M059J (cell line): Measurements from ENCODE around the gene CSGALNACT2. TPM values are rescaled to one million over a fixed set of nuclear protein-coding genes. Genes with fewer than 3 reads are reported as not detected.
"Not testable (repeated sequence)": the region's sequence is repeated elsewhere in the genome, so short reads cannot be mapped to it uniquely, and the experiment has no call there.

Experiments used
- DNase-seq: peaks from one replicate; pipeline ENCODE4 v3.0.0-alpha.2; 2012; ENCODE audit warnings: low read depth
- total RNA-seq: library from RNA; depleted of rRNA; stranded (reverse); fragments of >200 nt; shearing (Covaris generic); gene quantifications from 2 replicates; pipeline ENCODE4 v1.2.3, GENCODE V29; 2014; rRNA removed

CSGALNACT2 gene
- total RNA-seq, result 2.0 and 4.5 TPM in 2 replicates

- DNase-seq, result peak; percentile 87
These were observed at the start of gene CSGALNACT2 for GRCh38 chr10:43138021-43138756. TSS of gene CSGALNACT2 (plus strand) at chr10:43138445. CDS start at chr10:43155150, 16,705 bp downstream.

DNA sequence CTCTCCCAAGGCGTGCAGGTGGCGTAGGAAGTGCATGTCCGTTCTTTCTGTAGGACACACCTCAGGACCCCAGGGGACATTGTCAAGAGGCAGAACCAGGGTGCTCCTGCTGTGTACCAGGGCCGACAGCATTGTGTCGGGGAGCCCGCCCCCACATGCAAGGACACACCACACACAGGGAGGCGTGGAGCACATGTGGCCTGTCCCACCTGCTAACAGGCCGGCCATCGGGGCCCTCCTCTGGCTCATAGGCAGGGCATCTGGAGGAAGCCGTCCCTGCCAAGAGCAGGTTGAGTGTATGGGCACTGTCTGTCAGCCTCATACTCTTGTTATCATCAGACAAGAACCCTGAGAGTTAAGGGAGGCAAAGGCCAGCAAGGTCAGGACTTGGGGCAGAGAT lies 48.7 kb upstream of the CSGALNACT2 start:
- no peak for DNase-seq

- no peak for DNase-seq
These were observed 48.1 kb upstream of the CSGALNACT2 start for GRCh38 chr10:43090188-43090587.

- no peak for DNase-seq
These were observed 47.6 kb upstream of the CSGALNACT2 start for GRCh38 chr10:43090664-43091063.

GRCh38 chr10:43091846-43092245 lies 46.4 kb upstream of the CSGALNACT2 start:
- no peak for DNase-seq

DNA sequence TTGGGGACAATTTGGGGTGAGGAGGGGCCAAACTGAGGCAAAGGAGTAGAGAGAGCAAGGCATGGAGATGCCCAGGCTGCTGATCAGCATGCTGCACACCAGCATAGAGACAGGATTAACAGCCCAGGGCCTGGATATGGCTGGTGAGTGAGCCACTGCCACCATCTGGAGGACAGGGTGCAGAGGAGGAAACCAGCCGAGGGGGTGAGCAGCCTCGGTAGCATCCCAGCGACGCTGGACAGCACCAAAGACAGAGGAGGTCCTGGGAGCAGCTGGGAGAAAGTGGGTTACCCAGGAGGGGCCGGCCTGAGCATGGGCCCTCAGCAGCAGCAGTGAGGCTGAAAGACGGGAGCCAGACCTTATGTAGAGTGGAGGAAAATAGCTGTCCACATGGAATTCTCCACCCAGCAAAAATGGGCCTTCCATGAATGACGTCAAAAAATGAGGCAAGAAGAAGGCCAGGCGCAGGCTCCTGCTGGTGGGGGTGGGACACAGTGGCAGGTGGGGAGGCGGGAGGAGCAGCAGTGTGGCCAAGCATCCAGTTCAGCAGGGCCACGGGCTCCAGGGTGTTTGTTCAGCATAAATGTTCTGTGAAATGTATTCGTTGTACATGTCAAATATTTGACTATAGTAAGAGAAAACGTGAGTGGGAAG lies 44.7 kb upstream of the CSGALNACT2 start:
- peak; percentile 12 for DNase-seq

GRCh38 chr10:43094085-43094484 lies 44.2 kb upstream of the CSGALNACT2 start:
- DNase-seq, result no peak

DNA sequence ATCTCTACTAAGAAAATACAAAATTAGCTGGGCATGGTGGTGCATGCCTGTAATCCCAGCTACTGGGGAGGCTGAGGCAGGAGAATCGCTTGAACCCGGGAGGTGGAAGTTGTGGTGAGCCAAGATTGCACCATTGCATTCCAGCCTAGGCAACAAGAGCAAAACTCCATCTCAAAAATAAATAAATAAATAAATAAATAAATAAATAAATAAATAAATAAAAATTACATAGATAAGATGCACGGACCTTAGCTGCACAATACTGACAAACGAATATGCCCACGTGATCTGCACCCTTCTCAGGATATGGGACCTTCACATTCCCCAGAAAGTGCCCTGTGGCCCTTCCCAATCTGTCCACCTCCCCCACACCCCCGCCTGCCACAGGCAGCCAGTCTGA lies 38.9 kb upstream of the CSGALNACT2 start:
- not testable (repeated sequence) for DNase-seq

DNA sequence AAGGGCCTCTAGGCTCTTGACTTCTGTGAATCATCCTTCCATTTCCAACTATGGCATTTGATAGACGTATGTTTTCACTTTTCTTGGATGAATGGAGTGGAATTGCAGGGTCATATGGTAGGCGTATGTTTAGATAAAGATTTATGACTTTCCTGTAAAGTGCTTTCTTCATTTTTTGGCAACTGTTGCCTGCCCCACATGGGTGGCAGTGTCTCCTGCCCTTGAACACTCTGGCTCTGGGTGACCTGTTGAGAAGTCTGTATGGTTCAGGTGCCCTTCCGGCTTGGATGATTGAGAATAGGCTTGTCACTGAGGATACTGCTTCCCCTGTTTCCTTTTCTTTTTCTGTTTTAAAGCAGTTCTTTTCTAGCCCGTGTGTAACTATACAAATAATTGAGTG lies 38.3 kb upstream of the CSGALNACT2 start:
- no peak for DNase-seq

- DNase-seq, result no peak
These were observed 37.9 kb upstream of the CSGALNACT2 start for GRCh38 chr10:43100366-43100765.

DNA sequence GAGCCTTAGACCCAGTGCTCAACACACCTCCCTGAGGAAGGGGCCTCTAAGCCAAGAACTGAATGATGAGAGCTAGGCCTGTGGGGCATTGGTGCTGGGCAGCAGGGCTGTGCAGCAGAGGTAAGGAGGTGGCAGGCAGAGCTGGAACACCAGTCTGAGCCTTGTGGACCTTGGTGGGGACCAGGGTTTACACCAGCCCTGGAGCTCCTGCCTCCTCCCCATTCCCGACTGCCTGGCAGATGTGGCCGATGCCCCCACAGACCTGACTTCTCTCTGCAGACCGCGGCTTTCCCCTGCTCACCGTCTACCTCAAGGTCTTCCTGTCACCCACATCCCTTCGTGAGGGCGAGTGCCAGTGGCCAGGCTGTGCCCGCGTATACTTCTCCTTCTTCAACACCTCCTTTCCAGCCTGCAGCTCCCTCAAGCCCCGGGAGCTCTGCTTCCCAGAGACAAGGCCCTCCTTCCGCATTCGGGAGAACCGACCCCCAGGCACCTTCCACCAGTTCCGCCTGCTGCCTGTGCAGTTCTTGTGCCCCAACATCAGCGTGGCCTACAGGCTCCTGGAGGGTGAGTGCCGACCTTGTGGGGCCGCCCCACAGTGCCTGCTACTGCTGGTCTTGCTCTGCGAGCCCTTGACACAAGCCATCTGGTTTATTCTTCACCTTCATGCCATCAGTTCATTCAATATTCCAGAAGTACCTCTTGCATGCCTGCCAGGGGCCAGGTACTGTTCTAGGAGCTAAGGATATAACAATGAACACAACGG lies 36.0 kb upstream of the CSGALNACT2 start:
- DNase-seq, result no peak

DNA sequence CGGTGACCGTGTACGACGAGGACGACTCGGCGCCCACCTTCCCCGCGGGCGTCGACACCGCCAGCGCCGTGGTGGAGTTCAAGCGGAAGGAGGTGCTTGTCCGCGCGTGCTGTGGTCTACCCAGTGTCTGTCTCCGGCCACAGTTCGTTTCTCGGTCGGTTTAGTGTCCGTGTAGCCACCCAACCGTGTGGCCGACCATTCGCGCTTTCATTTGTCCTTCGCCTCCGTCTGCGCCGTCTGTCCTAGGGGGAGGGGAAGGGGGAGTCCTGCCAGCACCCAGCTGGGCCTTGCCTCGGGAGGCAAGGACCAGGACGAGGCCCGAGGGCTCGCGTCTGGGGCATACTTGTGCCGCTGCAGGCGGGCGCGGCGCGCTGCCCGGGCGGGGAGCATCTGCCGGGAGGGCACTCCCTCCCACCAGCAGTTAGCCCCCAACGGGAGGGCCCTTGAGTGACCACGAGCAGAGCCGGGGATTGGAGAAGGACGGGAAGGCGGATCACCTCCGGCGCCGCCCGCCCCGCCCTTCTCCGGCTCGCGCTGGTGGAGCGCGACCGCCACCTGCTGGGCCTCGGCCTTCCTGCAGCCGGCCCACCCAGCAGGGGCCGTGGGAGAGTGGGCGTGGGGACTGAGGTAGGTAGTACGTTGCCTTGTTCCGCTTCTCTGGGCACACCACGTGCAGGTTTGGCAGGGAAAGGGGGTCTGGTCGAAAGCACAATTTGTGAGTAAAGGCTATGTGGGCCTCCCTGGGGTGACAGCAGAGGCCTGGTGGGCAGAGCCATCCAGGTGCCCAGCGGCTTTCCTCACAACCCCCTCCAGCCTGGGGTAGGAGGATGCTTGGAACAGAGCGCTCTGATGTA lies 32.9 kb upstream of the CSGALNACT2 start:
- peak; percentile 53 for DNase-seq

DNA sequence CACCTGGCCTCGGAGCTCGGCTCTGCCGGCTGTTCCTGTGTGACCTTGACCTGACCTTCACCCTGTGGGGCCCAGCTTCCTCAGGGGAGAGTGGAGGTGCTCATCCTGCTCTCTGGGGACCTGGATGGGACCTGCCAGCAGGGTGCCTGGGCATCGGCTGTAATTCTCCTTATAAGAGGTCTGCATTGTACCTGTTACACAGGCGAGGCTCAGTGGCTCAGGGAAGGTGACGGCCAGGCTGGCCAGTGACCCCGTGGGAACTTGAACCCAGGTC lies 32.4 kb upstream of the CSGALNACT2 start:
- no peak for DNase-seq

DNA sequence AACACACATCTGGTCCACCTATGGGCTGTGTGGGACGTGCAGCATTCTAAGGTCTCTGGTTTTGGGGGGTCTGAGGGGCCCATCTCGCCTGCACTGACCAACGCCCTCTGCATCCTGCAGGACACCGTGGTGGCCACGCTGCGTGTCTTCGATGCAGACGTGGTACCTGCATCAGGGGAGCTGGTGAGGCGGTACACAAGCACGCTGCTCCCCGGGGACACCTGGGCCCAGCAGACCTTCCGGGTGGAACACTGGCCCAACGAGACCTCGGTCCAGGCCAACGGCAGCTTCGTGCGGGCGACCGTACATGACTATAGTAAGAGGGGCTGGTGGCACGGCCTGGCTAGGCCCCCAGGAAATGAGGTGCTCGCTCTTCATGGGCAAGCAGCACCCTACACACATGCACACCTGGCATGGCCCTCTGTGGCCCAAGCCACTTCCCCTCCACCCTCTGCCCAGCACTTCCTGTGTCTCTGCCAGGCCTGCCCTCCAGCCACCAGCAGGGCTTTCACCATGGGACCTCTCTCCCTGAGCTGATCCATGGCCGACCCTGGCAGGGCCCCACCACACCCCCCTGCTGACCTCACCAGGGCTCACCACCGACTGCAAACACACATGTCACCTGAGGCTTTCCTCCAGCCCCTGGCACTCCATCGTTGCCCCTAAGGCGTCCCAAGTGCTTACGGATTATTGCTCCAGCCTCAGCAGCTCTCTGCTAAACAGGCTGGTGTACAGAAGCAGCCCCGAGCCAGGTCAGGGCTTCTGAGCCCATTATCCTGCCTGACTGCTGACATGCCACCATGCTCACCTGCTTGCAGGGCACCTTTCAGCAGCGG lies 31.8 kb upstream of the CSGALNACT2 start:
- DNase-seq, result no peak

GRCh38 chr10:43108951-43109350 lies 29.3 kb upstream of the CSGALNACT2 start:
- no peak for DNase-seq

DNA sequence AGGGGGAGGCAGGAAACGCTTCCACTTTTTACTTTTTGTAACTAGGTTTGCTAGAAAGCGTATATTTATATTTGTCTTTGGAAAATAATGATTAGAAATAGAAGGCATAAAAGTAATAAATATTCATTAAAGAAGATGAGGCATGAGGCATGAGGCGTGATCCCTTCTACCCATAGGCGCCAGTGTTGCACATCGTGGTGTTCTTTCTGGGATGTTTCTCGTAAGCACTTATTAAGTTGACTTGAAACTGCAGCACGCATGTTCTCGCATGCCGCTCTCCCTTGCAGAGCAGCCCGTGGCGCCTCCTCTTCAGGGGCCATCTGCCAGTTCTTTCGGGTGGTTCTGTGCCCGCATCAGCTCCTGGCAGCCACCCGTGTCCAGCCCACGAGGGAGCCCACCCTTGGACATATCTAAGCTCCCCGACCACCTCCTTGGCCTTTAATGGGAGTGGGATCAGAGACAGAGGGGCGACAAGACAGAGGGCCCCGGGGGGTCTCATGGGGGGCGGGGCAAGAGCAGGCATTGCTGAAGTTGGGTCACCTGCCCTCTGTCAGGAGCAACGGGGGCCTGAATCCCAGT lies 28.5 kb upstream of the CSGALNACT2 start:
- DNase-seq, result no peak

- peak; percentile 55 for DNase-seq
These were observed 27.7 kb upstream of the CSGALNACT2 start for GRCh38 chr10:43110338-43111071.

DNA sequence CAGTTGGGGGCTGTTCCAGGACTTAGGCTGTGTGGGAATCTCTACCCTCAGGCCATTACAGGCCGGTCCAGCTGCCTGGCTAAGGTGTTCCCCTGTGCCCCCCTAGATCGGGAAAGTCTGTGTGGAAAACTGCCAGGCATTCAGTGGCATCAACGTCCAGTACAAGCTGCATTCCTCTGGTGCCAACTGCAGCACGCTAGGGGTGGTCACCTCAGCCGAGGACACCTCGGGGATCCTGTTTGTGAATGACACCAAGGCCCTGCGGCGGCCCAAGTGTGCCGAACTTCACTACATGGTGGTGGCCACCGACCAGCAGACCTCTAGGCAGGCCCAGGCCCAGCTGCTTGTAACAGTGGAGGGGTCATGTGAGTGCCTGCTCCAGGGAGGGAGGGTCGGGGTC lies 27.1 kb upstream of the CSGALNACT2 start:
- DNase-seq, result no peak

DNA sequence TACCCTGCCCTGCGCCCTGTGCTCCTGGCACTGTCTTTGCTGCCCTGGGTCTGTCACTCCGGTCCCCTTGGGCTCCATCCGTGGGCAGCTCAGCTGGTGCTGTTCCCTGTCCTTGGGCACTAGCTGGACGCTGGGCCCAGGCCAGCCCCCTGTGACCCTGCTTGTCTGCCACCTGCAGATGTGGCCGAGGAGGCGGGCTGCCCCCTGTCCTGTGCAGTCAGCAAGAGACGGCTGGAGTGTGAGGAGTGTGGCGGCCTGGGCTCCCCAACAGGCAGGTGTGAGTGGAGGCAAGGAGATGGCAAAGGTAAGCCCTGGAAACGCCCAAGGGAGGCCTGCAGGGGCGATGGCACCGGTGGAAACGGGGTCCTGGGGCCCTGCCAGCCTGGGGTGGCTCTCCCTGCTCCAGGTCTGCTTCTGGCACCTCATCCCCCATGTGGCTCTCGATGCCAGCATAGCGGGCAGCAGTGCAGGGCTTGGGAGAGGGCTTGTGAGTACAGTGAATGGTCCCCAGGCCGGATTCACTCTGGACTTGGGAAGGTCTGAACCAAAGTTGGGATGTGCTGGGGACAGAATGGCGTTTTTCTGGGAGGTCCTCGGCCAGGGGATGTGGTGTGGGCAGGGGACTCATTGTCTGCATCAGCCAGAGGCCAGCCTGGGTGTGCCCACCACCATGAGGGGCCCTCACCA lies 26.2 kb upstream of the CSGALNACT2 start:
- DNase-seq, result no peak
